Epithelial cell of prostate (primary cell): Measurements from ENCODE around the gene TIMM21.

ENCODE experiments used
- DNase-seq: peaks from one replicate; pipeline ENCODE4 v3.0.0-alpha.2; 2011; ENCODE audit warnings: low read depth, low spot score
- H3K27ac ChIP-seq: fragments of 450-650 bp; 2 replicates; pipeline ENCODE4 v1.5.1; 2017; ENCODE audit warnings: mild to moderate bottlenecking

The TIMM21 gene

GRCh38 chr18:74147779-74148542 lies at the start of gene TIMM21, which contains the start of gene FBXO15:
Gene TIMM21 (plus strand): TSS chr18:74148523. CDS start chr18:74148809, 286 bp downstream.
Gene FBXO15 (minus strand): TSS chr18:74147834. CDS start chr18:74147785, 49 bp downstream.
- H3K27ac ChIP-seq = peak within 1 kb of the TSS; percentile 37
- DNase-seq = peak; percentile 87

GRCh38 chr18:74108460-74108859 lies 39.9 kb upstream of the TIMM21 start:
- no peak for DNase-seq

GRCh38 chr18:74110149-74110548 lies 38.2 kb upstream of the TIMM21 start:
- no peak overlapping the region for H3K27ac ChIP-seq
- no peak for DNase-seq

More at GRCh38 chr18:74108460-74108859, 39.9 kb upstream of the TIMM21 start:
- no peak overlapping the region for H3K27ac ChIP-seq

- no peak for DNase-seq
- H3K27ac ChIP-seq = no peak overlapping the region
These were observed 37.3 kb upstream of the TIMM21 start for GRCh38 chr18:74110976-74111375.

- no peak overlapping the region for H3K27ac ChIP-seq
- DNase-seq = no peak
These were observed 34.6 kb upstream of the TIMM21 start for GRCh38 chr18:74113711-74114110.

- no peak overlapping the region for H3K27ac ChIP-seq
- no peak for DNase-seq
These were observed 34.2 kb upstream of the TIMM21 start for GRCh38 chr18:74114116-74114515.

GRCh38 chr18:74115046-74115445 lies 33.3 kb upstream of the TIMM21 start:
- no peak for DNase-seq
- H3K27ac ChIP-seq = no peak overlapping the region

GRCh38 chr18:74116633-74117554 lies 31.4 kb upstream of the TIMM21 start:
- DNase-seq = no peak
- no peak overlapping the region for H3K27ac ChIP-seq

- DNase-seq = no peak
- no peak overlapping the region for H3K27ac ChIP-seq
These were observed 25.1 kb upstream of the TIMM21 start for GRCh38 chr18:74123200-74123599.

GRCh38 chr18:74124642-74125041 lies 23.7 kb upstream of the TIMM21 start:
- no peak overlapping the region for H3K27ac ChIP-seq
- no peak for DNase-seq

- DNase-seq = no peak
- H3K27ac ChIP-seq = no peak overlapping the region
These were observed 21.4 kb upstream of the TIMM21 start for GRCh38 chr18:74126684-74127655.

- DNase-seq = no peak
- H3K27ac ChIP-seq = no peak overlapping the region
These were observed 20.2 kb upstream of the TIMM21 start for GRCh38 chr18:74128159-74128558.

- no peak for DNase-seq
- H3K27ac ChIP-seq = no peak overlapping the region
These were observed 17.2 kb upstream of the TIMM21 start for GRCh38 chr18:74131124-74131523.

- no peak overlapping the region for H3K27ac ChIP-seq
- DNase-seq = no peak
These were observed 16.1 kb upstream of the TIMM21 start for GRCh38 chr18:74132201-74132600.

- no peak for DNase-seq
- H3K27ac ChIP-seq = no peak overlapping the region
These were observed 10.3 kb upstream of the TIMM21 start for GRCh38 chr18:74137920-74138538.

GRCh38 chr18:74139411-74139810 lies 8.9 kb upstream of the TIMM21 start:
- no peak overlapping the region for H3K27ac ChIP-seq
- DNase-seq = no peak

GRCh38 chr18:74139888-74140287 lies 8.4 kb upstream of the TIMM21 start:
- DNase-seq = no peak
- no peak overlapping the region for H3K27ac ChIP-seq

GRCh38 chr18:74140582-74140981 lies 7.7 kb upstream of the TIMM21 start:
- no peak for DNase-seq
- H3K27ac ChIP-seq = no peak overlapping the region

GRCh38 chr18:74141667-74142066 lies 6.7 kb upstream of the TIMM21 start:
- peak; percentile 80 for DNase-seq
- H3K27ac ChIP-seq = peak overlapping the region; percentile 59
